Stimulated activated CD4-positive, alpha-beta T cell treated with anti-CD3 and anti-CD28 coated beads, Interleukin-12 subunit alpha, Interleukin-12 subunit beta, amount 100 ng/mL, for 4 hours (primary cell): Measurements from ENCODE around the gene TMPRSS13.

Experiments used
- DNase-seq: peaks from one replicate; pipeline ENCODE4 v3.0.0-alpha.2; 2020

TMPRSS13 gene

DNA sequence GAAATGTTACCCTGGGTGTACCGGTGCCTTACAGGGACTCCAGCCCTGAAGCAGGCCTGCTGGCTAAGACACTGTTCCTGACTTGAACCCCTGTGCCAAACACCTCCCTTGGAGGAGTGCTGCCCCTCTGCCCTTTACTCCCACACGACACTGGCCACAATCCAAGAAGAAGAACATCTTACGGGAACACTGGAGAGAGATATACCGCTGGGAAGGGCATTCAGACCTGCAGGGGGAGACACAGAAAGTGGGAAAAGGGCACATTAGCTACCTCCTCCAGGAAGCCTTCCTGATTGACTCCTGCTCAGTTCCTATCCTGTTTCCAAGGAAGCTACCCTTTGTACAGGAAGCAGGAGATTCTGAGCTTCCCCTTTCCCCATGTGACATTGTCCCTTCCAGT, 18.7 kb downstream of the TMPRSS13 start:
- DNase-seq: no peak

DNA sequence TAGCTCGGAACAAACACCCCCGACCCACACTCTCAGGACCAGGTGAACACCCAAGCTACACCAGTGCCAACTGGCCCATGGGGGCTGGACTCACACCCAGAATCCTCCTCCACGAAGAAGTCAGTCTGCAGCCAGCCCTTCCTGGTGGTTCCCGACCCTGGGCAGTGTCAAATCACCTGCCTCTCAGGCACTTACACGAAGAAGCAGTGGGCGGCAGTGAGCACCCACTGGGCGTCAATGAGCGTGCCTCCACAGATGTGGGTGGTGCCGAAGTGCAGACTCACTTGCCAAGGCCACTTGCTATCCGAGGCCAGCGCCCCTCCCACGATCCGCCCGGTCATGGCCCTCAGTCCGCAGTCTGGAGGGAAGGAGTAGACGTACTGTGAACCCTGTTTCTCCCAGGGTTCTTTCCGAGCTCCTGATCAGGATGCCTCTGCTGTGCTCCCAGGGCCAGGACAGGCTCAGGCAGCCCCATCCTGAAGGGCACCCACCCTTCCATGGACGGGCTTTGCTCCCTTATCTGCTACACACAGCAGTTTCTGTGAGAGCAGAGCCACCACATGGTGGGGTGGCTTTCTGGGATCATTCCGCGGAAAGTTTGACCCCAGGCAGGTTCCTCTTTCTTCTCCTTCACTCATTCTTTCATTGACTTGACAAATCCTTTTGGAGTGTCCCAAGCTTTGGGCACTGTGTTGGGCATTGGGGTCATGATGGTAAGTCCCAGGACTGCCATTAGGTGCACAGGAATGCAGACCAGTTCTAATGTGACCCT, 19.4 kb downstream of the TMPRSS13 start:
- no peak for DNase-seq

- DNase-seq: no peak
These were observed 20.1 kb downstream of the TMPRSS13 start for GRCh38 chr11:117908959-117909610.

- no peak for DNase-seq
These were observed 20.9 kb downstream of the TMPRSS13 start for GRCh38 chr11:117908109-117908895.

DNA sequence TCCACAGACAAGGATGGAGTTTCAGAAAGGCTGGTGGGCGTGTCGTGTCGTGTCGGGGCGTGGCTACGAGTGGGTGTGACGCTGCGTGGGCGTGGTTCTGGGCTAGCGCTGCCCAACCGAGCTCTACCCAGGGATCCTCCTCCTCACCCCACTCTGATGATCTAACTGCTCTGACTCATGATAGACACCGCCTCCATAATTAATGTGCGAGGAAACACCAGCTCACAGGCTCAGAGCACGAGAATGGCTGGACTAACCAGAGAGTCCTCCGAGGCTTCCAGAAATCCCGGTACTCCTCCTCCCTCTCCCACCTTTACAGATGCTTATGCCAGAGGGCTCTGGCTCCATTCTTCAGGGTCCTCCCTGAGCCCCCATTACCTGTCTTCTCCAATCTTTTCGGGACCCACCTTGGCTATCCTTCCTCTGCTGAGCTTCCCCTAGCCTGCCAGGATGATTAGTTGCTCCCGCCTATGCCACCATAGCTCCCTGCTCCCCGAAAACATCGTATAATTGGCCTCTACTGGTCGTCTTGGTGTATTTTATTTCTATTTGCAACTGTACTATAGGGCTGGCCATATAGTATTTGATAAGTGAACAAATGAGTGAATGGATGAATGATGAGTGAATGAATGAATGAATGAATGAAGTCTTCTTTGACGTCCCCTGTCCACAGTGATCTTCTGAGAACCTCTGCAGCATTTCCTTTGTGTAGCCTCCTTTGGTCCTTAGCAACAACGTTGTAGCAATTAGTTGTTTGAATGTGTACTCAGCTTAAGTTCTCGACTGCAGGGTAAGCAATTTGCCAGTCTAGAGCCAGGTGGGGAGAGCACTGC, 21.7 kb downstream of the TMPRSS13 start:
- DNase-seq: peak; percentile 60

DNA sequence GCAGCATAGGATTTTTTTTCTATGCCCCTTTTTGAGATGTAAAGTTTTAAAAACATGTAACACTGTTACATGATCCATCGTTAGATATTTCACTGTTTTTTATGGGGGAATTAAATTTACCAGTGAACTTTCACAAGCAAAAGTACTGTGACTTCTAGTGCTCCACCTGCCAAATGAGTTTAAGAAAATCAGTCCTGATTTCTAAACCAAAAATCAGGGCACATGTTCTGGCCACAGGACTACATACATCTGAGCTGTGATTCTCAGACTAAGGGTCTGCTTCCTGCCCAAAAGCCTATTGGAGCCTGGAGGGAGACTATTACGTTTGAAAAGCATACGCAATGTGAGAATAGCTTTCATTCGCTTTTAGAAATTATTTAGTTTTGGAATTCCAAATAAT, 22.5 kb downstream of the TMPRSS13 start:
- no peak for DNase-seq

- DNase-seq: no peak
These were observed 23.1 kb downstream of the TMPRSS13 start for GRCh38 chr11:117906126-117906525.

DNA sequence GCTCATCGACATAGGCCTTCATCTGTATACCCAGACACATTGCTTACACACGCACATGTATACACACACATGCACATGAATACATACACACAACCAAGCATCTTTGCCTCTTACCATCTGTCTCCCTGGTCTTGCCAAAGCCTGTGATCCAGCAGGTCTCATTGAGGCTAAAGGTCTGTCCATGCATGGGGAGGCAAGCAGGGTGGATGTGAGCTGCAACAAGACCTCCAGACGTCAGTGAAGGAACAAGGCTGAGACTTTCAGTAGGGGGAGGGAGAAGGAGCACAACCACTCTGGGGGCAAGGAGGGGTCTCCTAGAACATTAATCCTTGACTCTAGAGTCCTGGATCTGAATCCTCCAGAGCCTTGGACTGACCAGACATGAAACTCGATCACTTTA, 23.7 kb downstream of the TMPRSS13 start:
- DNase-seq: no peak

DNA sequence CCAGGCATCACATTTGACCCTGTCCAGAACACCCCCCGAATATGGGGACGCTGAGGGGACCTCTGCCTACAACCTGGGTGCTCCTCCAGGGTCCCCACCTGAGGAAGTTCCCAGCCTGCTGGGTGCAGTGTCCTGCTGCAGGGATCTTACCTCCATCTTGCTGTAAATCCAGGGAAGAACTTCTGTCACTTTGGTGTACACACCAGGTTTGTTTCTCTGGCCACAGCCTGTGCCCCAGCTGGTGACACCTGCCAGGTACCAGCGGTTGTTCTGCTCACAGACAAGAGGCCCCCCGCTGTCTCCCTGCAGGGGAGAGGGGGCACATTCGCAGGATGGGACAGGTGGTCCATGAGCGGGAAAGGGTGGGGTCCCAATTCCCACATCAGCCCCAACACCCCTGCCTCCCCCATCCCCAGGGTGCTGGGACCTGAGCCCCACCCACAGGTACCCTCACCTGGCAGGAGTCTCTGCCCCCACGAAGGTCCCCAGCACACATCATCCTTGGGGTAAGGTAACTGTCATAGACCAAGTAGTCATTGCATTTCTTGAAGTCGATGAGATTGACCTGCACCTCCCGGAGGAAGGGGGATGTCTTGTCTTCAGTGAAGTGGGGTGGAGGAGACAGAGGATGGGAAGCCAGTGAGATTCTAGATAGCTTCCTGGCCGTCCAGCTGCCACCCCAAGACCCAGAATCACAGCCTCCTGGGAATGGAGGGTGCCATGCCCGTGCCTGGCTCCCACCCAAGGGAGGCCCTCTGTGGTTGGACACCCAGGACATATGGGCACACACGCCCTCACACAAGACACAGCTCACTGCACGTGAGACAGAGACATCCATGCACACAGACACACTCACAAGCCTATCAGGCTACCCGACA, 25.5 kb downstream of the TMPRSS13 start:
- no peak for DNase-seq

DNA sequence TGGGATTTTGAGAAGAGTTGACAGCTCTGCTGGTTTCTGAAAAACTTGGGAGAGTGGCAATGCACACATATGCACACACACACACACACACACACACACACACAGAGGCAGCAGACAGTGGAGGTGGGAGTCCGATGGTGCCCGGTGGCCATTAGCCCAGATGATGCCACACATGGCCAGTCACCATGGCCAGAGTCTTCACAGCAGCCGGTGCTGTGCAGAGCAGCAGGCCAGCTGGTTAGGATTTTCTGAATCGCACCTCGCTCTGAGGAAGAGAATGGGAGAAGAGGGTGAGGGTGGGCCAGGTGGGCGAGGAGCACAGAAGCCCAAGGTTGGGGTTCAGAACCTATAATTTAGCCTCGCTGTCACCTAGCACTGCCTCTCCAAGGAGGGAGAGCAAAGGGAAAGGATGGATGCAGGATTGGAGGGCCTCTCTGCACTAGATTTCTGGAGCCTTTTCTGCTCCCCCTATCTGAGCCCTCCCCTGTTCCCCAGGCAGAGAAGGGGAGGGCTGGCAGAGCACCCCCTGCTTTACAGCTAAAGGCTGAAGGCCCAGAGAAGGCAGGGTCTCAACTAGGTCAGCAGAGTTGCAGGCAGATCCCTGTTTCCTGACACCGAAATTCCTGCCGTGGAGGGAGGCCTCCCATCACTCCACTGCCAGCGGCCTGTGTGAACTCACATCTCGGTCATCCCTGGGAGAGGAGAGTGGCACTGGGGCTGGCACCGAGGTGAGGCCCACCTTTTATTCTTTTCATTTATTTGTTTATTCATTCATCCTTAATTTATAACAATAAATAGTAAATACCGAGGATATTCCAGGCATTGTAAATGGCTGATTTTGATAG, 27.0 kb downstream of the TMPRSS13 start:
- DNase-seq: no peak

- no peak for DNase-seq
These were observed 27.6 kb downstream of the TMPRSS13 start for GRCh38 chr11:117901601-117902000.

DNA sequence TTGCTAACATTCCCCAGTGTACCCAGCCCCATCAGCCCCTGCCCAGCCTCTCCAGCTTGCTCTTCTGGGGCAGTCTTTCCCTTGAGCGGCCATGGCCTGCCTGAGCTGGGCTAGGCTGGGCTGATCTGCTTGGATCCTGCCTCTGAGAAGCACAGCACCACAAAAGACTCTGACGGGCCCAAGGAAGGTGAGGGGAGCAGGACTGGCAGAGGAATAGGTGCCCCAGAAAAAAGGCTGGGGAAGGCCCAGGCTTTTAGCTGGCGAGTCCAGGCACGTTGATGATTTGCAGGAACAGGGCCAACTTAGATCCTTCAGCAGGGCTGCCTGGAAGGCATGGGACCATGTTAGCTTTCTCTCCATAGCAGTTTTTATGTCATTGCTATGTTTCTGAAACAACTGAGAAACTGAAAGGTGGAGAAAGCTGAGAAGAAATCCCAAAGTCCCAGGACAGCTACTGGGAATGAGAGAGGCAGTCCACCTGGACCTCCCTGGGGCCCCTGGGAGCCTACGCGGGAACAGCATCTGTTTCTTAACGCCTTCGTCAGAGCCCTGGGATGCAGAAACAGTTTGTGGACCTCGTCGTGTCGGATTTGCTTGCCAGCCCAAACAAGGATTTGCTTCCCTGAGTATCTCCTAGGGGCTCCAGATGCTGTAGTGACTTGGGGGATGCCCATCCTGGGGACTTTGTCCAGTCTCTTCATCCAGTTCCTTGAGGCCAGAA, 28.3 kb downstream of the TMPRSS13 start:
- DNase-seq: no peak

- DNase-seq: no peak
These were observed 29.0 kb downstream of the TMPRSS13 start for GRCh38 chr11:117900121-117900648.

DNA sequence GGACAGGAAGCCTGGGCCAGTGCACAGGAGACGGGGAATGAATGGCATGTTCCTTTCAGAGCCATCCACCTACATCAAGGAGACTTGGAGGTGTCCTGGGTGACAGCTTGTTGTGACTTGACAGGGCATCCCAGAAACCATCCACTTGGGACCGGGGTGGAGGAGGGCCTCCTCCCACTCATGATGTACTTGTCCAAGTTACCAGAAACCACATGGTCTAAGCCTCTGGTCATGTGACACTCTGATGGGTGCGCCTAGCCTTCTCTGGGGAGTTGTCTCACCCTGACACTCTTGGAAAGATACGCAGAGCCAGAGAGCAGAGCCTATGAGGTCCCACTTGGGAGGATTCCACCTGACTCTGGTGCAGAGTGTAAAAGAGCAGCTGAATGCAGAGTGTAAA, 31.1 kb downstream of the TMPRSS13 start:
- DNase-seq: no peak

DNA sequence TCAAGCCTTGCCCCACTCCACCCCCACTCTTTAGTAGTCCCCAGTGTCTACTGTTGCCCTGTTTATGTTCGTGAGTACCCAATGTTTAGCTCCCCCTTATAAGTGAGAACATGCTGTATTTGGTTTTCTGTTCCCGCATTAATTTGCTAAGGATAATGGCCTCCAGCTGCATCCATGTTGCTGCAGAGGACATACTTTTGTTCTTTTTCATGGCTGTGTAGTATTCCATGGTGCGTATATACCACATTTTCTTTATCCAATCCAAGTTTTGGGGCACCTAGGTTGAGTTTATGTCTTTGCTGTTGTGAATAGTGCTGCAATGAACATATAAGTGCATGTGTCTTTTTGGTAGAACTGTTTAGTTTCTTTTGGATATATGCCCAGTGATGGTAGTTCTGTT, 36.6 kb downstream of the TMPRSS13 start:
- no peak for DNase-seq

- no peak for DNase-seq
These were observed 37.8 kb downstream of the TMPRSS13 start for GRCh38 chr11:117891362-117891761.

DNA sequence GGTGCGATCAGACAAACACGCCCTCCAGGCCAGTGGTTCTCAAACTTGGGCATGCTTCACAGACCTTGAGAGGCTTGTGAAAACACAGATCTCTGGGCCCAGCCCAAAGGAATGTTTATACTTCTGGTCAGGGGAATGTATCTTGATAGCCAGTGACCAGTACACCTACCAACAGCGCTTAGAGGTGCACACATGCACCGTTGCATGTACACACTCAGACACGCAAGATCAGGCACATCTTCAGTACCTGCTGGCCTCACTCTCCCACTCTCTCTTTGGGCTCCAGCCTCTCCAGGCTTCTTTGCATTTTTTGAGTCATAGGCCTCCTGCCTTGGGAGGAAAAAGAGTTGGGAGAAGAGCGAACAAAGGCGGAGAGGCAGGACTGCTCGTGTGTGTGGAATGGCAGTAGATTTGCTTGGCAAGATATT, 41.0 kb downstream of the TMPRSS13 start:
- no peak for DNase-seq

GRCh38 chr11:117887431-117888138, 41.6 kb downstream of the TMPRSS13 start:
- no peak for DNase-seq

DNA sequence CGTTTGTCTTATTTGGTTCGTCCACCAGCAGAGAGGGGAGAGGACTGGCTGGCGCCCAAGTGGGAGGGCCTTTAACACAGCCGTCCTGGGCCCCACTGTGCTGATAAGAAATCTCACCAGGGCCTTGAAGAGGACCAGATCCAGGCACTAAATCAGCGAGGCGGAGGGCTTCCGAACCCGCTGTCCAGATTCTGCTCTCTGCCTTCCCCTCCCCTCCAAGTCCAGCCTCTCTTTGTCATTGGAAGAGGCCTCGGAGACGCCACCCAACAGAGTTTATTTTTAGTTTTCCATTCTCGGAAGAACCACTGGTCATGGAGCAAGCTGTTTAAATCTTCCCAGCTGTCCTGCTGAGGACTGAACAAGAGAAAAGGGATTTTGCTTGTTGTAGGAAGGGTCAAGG, 43.4 kb downstream of the TMPRSS13 start:
- DNase-seq: no peak
